H9 (cell line): ENCODE data around the gene ZNF414. TPM values are rescaled to one million over a fixed set of nuclear protein-coding genes. Genes with fewer than 3 reads are reported as not detected.

Source experiments
- DNase-seq: peaks from one replicate; pipeline ENCODE4 v3.0.0-alpha.2; 2017
- H2AFZ ChIP-seq: one replicate; pipeline ENCODE4 v1.6.1; 2013; ENCODE audit warnings: mild to moderate bottlenecking, low read length, control low read depth, moderate library complexity
- H2AK5ac ChIP-seq: 2 replicates; pipeline ENCODE4 v1.6.1; 2013; ENCODE audit warnings: low read length, control low read depth, mixed read lengths; ENCODE audit not compliant: insufficient read length
- H2BK120ac ChIP-seq: one replicate; pipeline ENCODE4 v1.6.1; 2013; ENCODE audit warnings: low read depth, mild to moderate bottlenecking, low read length, control low read depth, inconsistent platforms; ENCODE audit not compliant: poor library complexity, severe bottlenecking
- H2BK12ac ChIP-seq: 2 replicates; pipeline ENCODE4 v1.6.1; 2013; ENCODE audit warnings: low read length, control low read depth, mixed read lengths, low read depth; ENCODE audit not compliant: insufficient read length
- H2BK15ac ChIP-seq: 2 replicates; pipeline ENCODE4 v1.6.1; 2013; ENCODE audit warnings: low read depth, low read length, control low read depth
- H2BK20ac ChIP-seq: one replicate; pipeline ENCODE4 v1.6.1; 2013; ENCODE audit warnings: low read depth, mild to moderate bottlenecking, low read length, control low read depth, inconsistent platforms; ENCODE audit not compliant: poor library complexity, severe bottlenecking
- H2BK5ac ChIP-seq: 2 replicates; pipeline ENCODE4 v1.6.1; 2013; ENCODE audit warnings: low read length, control low read depth, mixed read lengths; ENCODE audit not compliant: insufficient read length
- H3K14ac ChIP-seq: 2 replicates; pipeline ENCODE4 v1.6.1; 2013; ENCODE audit warnings: low read length, control low read depth; ENCODE audit not compliant: insufficient read depth
- H3K18ac ChIP-seq: 2 replicates; pipeline ENCODE4 v1.6.1; 2013; ENCODE audit warnings: low read depth, mild to moderate bottlenecking, mixed read lengths, low read length, control low read depth; ENCODE audit not compliant: insufficient read length
- H3K23ac ChIP-seq: 2 replicates; pipeline ENCODE4 v1.6.1; 2013; ENCODE audit warnings: low read length, control low read depth, mixed read lengths, low read depth; ENCODE audit not compliant: insufficient read length
- H3K23me2 ChIP-seq: 2 replicates; pipeline ENCODE4 v1.6.1; 2013; ENCODE audit warnings: low read depth, mild to moderate bottlenecking, mixed read lengths, low read length, control low read depth; ENCODE audit not compliant: insufficient read length, poor library complexity, severe bottlenecking
- H3K27ac ChIP-seq: 2 replicates; pipeline ENCODE4 v1.5.1; 2013; ENCODE audit warnings: low read length, control low read depth, mixed read lengths, low read depth; ENCODE audit not compliant: insufficient read length
- H3K27me3 ChIP-seq: 2 replicates; pipeline ENCODE4 v1.6.1; 2013; ENCODE audit warnings: low read length, control low read depth, inconsistent platforms; ENCODE audit not compliant: insufficient read depth
- H3K4ac ChIP-seq: 2 replicates; pipeline ENCODE4 v1.6.1; 2013; ENCODE audit warnings: low read depth, mild to moderate bottlenecking, control low read depth, inconsistent platforms, low read length, moderate library complexity
- H3K4me1 ChIP-seq: 2 replicates; pipeline ENCODE4 v1.6.1; 2013; ENCODE audit warnings: low read length, control low read depth, inconsistent platforms; ENCODE audit not compliant: insufficient read depth
- H3K4me2 ChIP-seq: 2 replicates; pipeline ENCODE4 v1.6.1; 2013; ENCODE audit warnings: low read length, control low read depth, mixed read lengths; ENCODE audit not compliant: insufficient read length, insufficient read depth
- H3K56ac ChIP-seq: 2 replicates; pipeline ENCODE4 v1.6.1; 2013; ENCODE audit warnings: low read depth, mild to moderate bottlenecking, mixed read lengths, low read length, control low read depth; ENCODE audit not compliant: insufficient read length
- H3K79me1 ChIP-seq: 2 replicates; pipeline ENCODE4 v1.6.1; 2013; ENCODE audit warnings: low read depth, mild to moderate bottlenecking, moderate library complexity, low read length, control low read depth, inconsistent platforms; ENCODE audit not compliant: insufficient read depth, poor library complexity, severe bottlenecking
- H3K79me2 ChIP-seq: 2 replicates; pipeline ENCODE4 v1.6.1; 2013; ENCODE audit warnings: low read length, control low read depth, inconsistent platforms; ENCODE audit not compliant: insufficient read depth
- H3K9ac ChIP-seq: 2 replicates; pipeline ENCODE4 v1.6.1; 2013; ENCODE audit warnings: low read length, control low read depth, mixed read lengths; ENCODE audit not compliant: insufficient read length; ENCODE audit errors: extremely low read depth
- H3K9me3 ChIP-seq: one replicate; pipeline ENCODE4 v1.6.1; 2013; ENCODE audit warnings: low read depth, low read length, inconsistent platforms; ENCODE audit not compliant: control insufficient read depth
- H3T11ph ChIP-seq: one replicate; pipeline ENCODE4 v1.6.1; 2013; ENCODE audit warnings: mild to moderate bottlenecking, low read length, control low read depth, inconsistent platforms
- H4K20me1 ChIP-seq: one replicate; pipeline ENCODE4 v1.6.1; 2013; ENCODE audit not compliant: control insufficient read depth, insufficient read length, insufficient read depth
- H4K5ac ChIP-seq: 2 replicates; pipeline ENCODE4 v1.6.1; 2013; ENCODE audit warnings: low read depth, mild to moderate bottlenecking, mixed read lengths, low read length, control low read depth; ENCODE audit not compliant: insufficient read length
- H4K8ac ChIP-seq: replicated peaks from 2 replicates; pipeline ENCODE4 v1.6.1; 2013; ENCODE audit warnings: low read length, control low read depth, mixed read lengths, low read depth; ENCODE audit not compliant: insufficient read length
- H4K91ac ChIP-seq: 2 replicates; pipeline ENCODE4 v1.6.1; 2013; ENCODE audit warnings: low read depth, mild to moderate bottlenecking, moderate library complexity, mixed read lengths, low read length, control low read depth; ENCODE audit not compliant: insufficient read length
- H3K27ac Mint-ChIP-seq, 3 experiments: 2 replicates in 2 of 3; 3 replicates in 1 of 3; pipeline ENCODE4 v1.8.0; 2020 to 2021; ENCODE audit warnings: mixed read lengths in 3 of 3, mild to moderate bottlenecking in 1 of 3, moderate library complexity in 1 of 3
- H3K27me3 Mint-ChIP-seq: 2 replicates; pipeline ENCODE4 v1.8.0; 2021; ENCODE audit warnings: low read depth, mild to moderate bottlenecking, moderate library complexity, mixed read lengths
- H3K36me3 Mint-ChIP-seq, 3 experiments: 2 replicates in 2 of 3; 3 replicates in 1 of 3; pipeline ENCODE4 v1.8.0; 2020 to 2021; ENCODE audit warnings: low read depth in 3 of 3, mixed read lengths in 3 of 3; ENCODE audit not compliant: insufficient read depth in 1 of 3
- H3K4me1 Mint-ChIP-seq, 2 experiments: 2 replicates each; pipeline ENCODE4 v1.8.0; 2020; ENCODE audit warnings: mixed read lengths in 2 of 2
- H3K4me3 Mint-ChIP-seq, 2 experiments: 2 replicates in 1 of 2; 3 replicates in 1 of 2; pipeline ENCODE4 v1.8.0; 2020 to 2021; ENCODE audit warnings: mild to moderate bottlenecking in 2 of 2, mixed read lengths in 2 of 2, moderate library complexity in 1 of 2
- H3K9me3 Mint-ChIP-seq, 2 experiments: 2 replicates in 1 of 2; 3 replicates in 1 of 2; pipeline ENCODE4 v1.8.0; 2020; ENCODE audit warnings: mild to moderate bottlenecking in 2 of 2, mixed read lengths in 2 of 2, moderate library complexity in 1 of 2
- CTCF ChIP-seq: fragments of 200-600 bp; sonication (generic); conservative IDR thresholded peaks from 3 replicates; pipeline ENCODE4 v1.8.0; 2021; ENCODE audit warnings: antibody characterized with exemption, mild to moderate bottlenecking
- WGBS: extraction: QIAGEN DNeasy Blood & Tissue Kit; methylation state at CpG from one replicate; pipeline ENCODE4 v1.1.7; 2013; ENCODE audit warnings: missing lambda C conversion rate, low lambda C conversion rate, mixed read lengths; ENCODE audit not compliant: insufficient read length; ENCODE audit errors: extremely low coverage; 5-methylcytosine and 5-hydroxymethylcytosine counted together
- total RNA-seq: library from RNA; stranded (reverse); gene quantifications from 2 replicates; pipeline ENCODE4 v1.2.1, GENCODE V29; 2021

The ZNF414 gene
- total RNA-seq, 1 experiment from 2014 or later = 29.3 TPM

DNA sequence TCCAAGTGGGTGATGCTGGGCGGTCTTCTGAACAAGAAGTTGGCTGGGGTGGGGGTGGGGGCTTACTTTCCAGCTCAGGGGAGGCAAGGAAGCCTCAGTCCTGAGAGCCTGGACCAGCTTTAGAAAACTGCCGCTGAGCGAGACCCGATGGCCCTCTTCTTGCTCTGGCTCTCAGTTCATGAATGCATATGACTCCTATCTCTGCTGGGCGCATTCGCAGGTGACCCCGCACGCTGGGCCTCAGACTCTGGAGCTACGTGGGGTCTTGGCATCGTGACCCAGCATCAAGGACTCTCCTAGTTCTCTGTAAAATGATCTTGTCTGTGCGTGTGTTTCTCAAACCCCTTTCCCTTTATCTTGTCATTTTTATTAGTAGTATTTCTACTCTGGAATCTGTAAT is 31.3 kb downstream of the ZNF414 start:
- peaks cover 18% of the 10 kb centered on the region; the same call in 1 of the 2 replicates for H3K79me2 ChIP-seq
- H2BK15ac ChIP-seq = no peak overlapping the region
- no peaks in the 10 kb centered on the region for H3K9me3 Mint-ChIP-seq
- H3K4me3 Mint-ChIP-seq = no peak overlapping the region
- no peak overlapping the region for H3K56ac ChIP-seq
- H4K20me1 ChIP-seq = peaks cover 2% of the 10 kb centered on the region
- H3K36me3 Mint-ChIP-seq = peaks cover 43 to 89% (median 87%) of the 10 kb centered on the region in 3 experiments
- H2AK5ac ChIP-seq = no peak overlapping the region
- H3K27me3 ChIP-seq = no peaks in the 10 kb centered on the region
- no peaks in the 10 kb centered on the region for H3K9me3 ChIP-seq
- H3T11ph ChIP-seq = no peak overlapping the region
- WGBS = no CpG with 5 or more reads among the region's 11 CpGs
- peaks cover 5 to 6% of the 10 kb centered on the region in 2 experiments; a peak in 1 of 4 replicates for H3K4me1 Mint-ChIP-seq
- H2BK12ac ChIP-seq = no peak overlapping the region
- DNase-seq = no peak
- no peak overlapping the region for H4K91ac ChIP-seq
- H3K4me2 ChIP-seq = no peak overlapping the region
- H2BK5ac ChIP-seq = no peak overlapping the region
- H2AFZ ChIP-seq = no peak overlapping the region
- no peak overlapping the region for H4K8ac ChIP-seq
- no peak overlapping the region for H3K18ac ChIP-seq
- H3K23me2 ChIP-seq = no peaks in the 10 kb centered on the region
- peak overlapping the region in 1 of 3 experiments; percentile 86; a peak in 4 of 7 replicates for H3K27ac Mint-ChIP-seq
- no peak overlapping the region for H4K5ac ChIP-seq
- no peaks in the 10 kb centered on the region for H3K79me1 ChIP-seq
- no peak overlapping the region for H3K4ac ChIP-seq
- no peaks in the 10 kb centered on the region for H3K4me1 ChIP-seq
- H3K14ac ChIP-seq = no peak overlapping the region
- no peak overlapping the region for H3K23ac ChIP-seq
- H2BK120ac ChIP-seq = no peak overlapping the region
- H3K27ac ChIP-seq = no peak overlapping the region
- no peak for TF ChIP-seq CTCF
- no peak overlapping the region for H2BK20ac ChIP-seq
- no peak overlapping the region for H3K9ac ChIP-seq
- H3K27me3 Mint-ChIP-seq = no peaks in the 10 kb centered on the region; the same call in 1 of the 2 replicates
